A673 (cell line): ENCODE measurements around the gene AOX1.

Experiments used
- CTCF ChIP-seq: fragments of 300-800, 200-600 bp; sonication (generic); conservative IDR thresholded peaks from 2 replicates; pipeline ENCODE4 v1.5.1; 2017; ENCODE audit warnings: low read depth, mild to moderate bottlenecking, antibody characterized with exemption, low read length, moderate library complexity, mixed read lengths
- EZH2 ChIP-seq: fragments of 200-600 bp; sonication (generic); IDR thresholded peaks from 2 replicates; pipeline ENCODE4 v1.6.1; 2017; ENCODE audit warnings: borderline replicate concordance, low read depth, mild to moderate bottlenecking, mixed read lengths, antibody characterized with exemption, low read length; ENCODE audit not compliant: poor library complexity, severe bottlenecking

- TF ChIP-seq CTCF (no peak), EZH2 (no peak)
Observed at GRCh38 chr2:200593905-200594304, 8.1 kb downstream of the AOX1 start.
